ENCODE data around the gene AMELY.
"Not testable (repeated sequence)": the region's sequence is repeated elsewhere in the genome, so short reads cannot be mapped to it uniquely, and the experiment has no call there.

The AMELY gene, protein sequence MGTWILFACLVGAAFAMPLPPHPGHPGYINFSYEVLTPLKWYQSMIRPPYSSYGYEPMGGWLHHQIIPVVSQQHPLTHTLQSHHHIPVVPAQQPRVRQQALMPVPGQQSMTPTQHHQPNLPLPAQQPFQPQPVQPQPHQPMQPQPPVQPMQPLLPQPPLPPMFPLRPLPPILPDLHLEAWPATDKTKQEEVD

DNA sequence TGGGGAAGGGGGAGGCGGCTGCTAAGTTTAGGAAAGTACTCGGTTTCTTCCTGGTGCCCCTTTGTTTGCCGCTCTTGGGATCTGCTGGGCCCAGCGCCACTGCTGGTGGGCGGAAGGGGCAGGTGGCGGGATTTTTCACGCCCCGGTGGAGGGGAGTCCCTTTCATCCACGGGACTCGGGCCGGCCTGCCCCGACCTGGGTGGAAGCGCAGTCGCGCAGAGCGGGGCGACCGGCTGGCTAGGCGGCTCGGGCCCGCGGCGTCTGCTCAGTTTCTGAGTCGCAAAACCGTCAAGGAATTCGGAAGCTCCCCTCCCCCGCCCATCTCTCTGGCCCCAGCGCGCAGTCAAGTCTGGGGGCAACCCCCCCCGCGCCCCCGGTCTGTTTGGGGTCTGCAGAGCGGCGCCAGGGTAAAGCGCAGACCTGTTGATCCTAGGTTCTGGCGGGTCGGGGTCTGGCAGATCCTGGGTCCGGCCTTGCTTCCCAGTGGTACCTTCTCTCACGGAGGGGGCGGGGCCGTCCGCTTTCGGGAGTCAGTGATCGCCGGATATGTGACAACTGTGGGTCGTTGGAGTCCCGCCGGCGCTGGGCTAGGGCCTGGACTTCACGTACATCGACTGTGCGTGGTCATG is at the start of gene AMELY:
AMELY (minus strand) TSS at position 500 of the 629 bp plus-strand sequence. CDS start 39,144 bp downstream, outside the sequence.
- no peak for DNase-seq (ENCODE audit: low read depth, low spot score)

DNA sequence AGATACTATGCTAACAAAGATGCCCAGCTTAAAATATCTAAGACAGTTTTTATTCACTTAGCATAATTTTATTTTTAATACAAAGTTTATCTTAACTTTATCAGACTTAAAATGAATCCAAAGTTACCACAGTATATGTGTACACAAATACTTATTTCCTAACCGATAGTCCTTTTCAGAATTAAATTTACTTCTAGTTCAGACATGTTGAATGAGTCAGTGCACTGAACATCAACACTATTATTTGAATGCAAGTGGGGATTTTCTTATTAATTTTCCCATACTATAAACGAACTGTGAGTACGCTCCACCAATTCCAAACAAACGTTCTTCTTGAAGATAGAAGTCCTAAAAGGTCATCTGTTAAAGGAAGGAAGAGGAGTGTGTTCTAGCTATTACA is 38.4 kb upstream of the AMELY start:
- DNase-seq (ENCODE audit: low read depth, low spot score) = no peak

DNA sequence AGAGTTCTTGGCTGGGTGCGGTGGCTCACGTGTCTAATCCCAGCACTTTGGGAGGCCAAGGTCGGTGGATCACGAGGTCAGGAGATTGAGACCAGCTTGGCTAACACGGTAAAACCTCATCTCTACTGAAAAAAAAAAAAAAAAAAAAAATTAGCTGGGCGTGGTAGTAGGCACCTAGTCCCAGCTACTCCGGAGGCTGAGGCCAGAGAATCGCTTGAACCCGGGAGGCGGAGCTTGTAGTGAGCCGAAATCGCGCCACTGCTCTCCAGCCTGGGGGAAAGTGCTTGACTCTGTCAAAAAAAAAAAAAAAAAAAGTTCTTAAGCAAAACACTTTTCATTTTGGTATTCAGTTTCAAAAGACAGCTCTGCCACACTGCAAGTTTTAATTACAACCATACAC is 36.8 kb upstream of the AMELY start:
- no peak for DNase-seq (ENCODE audit: low read depth, low spot score)

DNA sequence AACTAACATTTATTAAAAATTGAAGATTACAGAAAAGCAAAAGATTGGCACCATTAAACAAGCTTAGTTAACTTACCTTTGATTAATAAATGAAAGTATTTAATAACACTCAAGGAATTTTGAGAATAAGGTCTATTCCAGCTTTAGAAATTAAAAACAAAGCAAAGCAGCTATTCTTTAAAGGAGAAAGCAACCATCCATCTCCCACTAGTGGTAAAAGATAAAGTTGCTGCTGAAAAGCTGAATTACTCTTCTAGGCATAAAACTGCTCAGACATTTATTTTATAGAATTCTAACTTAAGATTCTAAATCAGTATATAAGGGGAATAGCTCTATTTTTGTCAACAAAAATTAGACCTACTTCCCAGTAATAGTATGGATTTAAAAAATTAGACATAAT is 36.1 kb upstream of the AMELY start:
- DNase-seq (ENCODE audit: low read depth, low spot score) = no peak

DNA sequence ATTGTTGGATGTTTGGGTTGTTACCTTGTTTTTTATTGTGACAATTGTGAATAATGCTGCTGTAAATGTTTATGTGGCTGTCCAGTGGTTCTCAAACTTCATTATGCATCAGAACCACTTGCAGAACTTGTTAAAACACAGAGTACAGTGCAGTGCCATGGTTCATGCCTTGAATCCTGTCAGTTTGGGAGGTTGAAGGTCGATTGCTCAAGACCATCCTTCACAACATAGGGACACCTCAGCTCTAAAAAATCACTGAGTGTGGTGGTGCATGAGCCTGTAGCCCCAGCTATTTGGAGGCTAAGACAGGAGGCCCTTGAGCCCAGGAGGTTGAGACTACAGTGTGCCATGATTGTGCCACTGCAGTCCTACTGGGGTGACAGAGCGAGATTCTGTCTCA is 23.9 kb upstream of the AMELY start:
- DNase-seq (ENCODE audit: low read depth, low spot score) = no peak

DNA sequence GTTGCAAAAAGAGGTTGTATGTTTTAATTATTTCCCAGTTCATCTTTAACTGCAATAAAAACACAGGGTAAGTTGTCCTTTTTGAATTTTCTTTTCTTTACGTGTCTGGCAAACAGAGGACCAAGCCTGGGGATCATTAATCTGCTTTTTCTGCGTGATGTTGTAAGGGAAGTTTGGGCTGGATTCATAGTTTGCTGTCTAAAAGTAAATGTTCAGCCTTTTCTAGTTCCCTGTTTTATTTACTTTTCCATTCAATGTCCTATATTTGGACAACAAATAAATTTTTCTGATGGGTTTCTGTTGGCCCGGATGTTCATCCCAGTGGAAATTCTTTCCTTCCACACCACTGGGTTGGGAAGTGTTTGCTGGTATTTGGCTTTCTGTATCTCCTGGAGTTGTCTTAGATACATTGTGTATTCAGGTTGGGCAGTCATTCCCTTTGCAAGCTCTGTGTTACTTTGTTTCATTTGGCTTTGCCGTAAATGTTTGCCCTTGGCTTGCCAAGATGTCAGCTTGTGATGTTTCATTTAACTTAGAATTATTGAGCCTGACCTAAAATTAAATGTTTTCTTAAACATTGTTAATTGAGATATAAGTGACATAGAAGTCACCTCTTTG is 20.3 kb upstream of the AMELY start:
- DNase-seq (ENCODE audit: low read depth, low spot score) = no peak

DNA sequence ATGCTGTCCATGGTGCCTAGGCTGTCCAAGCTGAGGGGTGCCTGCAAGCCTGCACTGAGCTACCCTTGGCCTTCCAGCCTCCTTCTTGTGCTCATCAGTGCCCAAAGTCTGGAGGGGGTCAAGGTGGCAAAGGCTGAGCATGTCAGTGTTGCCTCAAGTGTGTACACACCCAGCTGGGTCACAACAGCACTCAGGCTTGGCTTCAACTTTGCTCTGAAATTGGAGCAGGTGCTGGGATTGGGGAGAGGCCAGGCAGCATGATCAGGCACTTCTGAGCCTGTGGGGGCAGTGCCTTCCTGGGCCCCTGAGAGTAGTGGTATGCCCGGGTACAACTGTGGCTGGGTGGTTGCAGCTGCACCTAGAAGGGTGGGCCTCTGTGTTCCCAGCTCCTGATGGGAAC is 17.7 kb upstream of the AMELY start:
- no peak for DNase-seq (ENCODE audit: low read depth, low spot score)

DNA sequence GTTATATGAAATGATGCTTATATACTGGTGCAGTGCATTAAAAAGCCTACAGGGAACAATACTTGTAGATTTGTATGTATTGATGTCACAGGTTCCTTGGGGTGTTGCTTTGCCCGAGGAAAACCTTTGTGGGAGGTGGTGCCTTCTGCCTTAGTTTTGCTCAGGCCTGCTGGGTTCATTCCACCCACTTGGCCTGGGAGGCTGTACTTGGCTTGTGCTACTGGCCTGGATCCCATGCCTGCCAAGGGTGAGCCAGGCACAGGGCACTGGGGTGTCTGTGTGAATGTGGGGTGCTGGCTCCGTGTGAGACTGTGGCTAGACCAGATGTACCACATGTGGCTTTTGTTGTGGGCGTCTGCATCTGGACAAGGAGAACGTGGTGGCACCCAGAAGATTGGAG is 16.7 kb upstream of the AMELY start:
- no peak for DNase-seq (ENCODE audit: low read depth, low spot score)

DNA sequence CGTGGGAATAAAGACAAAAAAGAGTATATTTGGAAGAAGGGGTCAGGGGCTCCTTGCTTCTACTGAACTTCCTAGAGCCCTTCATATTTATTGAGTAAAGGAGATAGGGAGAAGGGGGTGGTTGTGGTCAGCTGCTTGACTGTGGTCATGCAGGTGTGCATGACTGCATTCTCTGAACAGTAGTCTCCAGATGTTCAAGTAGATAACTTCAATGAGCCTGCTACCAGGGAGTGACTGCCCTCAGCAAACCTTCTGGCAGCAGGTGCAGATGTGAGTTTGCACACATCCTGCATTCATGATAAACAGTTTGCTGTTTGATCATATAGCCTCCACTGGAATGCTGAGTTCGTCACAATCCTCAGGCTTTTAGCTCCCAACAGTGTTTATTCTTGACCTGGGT is 9.5 kb upstream of the AMELY start:
- DNase-seq (ENCODE audit: low read depth, low spot score) = no peak

DNA sequence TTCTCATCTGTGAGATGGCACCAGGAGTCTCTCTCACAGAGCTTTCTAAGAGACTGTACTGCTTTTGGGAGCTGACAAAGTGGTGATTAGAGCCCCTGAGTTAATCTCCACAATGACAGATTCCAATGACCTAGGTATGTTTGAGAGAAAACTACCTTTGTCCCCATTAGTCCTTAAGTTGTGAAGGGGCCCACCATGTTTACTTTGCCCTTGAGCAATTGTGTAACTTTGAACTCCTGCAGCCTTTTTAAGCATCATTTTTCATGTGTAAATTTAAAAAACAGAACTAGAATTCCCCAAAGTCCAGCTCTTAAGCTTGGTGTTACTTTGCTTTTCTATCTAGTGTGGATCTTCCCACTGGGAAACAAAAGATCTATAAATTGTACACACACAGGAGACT is 1.8 kb upstream of the AMELY start:
- no peak for DNase-seq (ENCODE audit: low read depth, low spot score)

DNA sequence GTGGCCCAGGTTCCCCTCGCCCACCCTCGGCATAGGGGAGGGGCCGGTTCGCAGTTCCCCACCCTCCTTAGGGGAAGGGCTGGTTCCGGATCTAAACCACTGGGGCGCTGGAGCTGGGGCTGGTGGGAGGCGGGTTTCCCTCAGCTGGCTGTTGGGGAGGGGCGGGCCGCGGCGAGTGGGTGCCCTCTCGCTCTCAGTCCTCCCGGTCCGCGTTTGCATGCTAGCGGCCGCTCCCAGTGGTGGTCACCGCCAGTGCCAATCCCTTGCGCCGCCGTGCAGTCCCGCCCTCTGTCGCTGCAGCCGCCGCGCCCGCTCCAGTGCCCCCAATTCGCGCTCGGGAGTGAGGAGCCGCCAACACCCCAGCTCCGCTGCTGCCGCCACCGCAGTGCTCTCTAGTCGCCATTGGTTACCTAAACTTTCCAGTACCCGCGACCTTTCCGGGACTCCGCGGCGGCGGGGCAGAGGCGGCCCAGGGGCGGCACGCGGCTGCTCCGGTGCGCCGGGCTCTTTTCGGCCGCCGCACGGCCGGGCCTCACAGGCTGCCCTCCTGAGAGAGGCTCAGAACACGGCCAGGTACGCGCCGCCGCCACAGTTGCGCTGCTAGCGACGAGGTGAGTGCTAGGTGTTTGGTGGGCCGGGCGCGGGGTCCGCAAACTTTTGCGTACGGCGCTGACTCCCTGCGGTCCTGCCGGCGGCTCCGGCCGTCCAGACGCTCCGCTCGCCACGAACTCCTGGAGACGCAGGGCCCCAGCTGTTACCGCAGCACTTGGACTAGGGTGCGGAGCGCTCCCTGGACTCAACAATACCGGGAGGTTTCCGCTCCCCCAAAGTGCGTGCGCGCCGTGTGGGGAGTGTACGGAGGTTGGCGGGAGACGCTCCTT is 940 bp downstream of the AMELY start, which contains the start of gene TBL1Y:
TBL1Y (plus strand) TSS at position 326 of the 881 bp plus-strand sequence. CDS start 114,388 bp downstream, outside the sequence.
- DNase-seq (ENCODE audit: low read depth, low spot score) = no peak

DNA sequence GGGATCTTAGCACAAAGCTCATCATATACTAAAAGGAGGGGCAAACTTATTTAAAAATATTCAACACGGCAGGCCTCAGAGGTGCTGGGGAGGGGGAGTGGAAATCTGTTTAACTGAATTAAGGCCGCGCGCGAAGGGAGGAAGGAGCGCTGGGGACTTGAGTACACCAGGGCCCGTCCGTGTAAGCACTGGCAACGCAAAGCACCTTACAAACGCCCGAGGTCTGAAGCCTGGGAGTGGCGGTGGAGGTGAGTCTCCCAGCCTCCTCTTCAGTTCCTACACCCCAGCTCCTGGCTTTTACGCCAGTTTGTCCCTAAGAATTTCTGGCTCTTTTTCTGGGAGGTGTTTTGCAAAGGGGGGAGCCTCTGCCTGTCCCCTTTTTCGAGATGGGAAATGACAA is 1.7 kb downstream of the AMELY start:
- DNase-seq (ENCODE audit: low read depth, low spot score) = no peak

DNA sequence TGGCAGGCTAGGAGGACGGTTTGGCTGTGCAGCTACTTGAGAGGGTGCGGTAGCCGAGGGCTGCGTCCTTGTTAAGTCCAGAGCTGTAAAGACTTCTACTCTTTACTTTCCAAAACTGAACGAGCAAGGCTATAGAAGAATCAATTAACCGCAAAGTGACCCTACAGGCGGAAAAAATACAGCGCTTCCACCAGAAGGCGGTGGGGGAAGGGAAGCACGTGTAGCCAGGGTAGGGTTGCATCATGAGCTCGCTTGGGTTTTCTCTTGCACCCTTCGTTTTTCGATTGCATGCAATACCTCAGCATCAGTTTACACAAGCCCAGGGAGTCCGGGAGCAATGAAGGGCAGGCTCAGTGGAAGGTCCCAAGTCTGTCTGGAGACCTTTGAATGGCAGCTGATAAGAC is 2.4 kb downstream of the AMELY start:
- no peak for DNase-seq (ENCODE audit: low read depth, low spot score)

DNA sequence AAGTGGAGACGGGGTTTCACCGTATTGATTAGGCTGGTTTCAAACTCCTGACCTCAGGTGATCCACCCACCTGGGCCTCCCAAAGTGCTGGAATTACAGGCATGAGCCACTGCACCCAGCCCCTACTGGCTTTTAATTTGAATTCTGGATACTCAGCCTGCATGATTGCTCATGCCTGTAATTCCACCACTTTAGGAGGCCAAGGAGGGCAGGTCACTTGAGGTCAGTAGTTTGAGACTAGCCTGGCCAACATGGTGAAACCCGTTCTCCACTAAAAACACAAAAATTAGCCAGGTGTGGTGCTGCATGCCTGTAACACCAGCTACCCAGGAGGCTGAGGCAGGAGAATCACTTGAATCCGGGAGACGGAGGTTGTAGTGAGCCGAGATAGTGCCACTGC is 3.5 kb downstream of the AMELY start:
- not testable (repeated sequence) for DNase-seq (ENCODE audit: low read depth, low spot score)

DNA sequence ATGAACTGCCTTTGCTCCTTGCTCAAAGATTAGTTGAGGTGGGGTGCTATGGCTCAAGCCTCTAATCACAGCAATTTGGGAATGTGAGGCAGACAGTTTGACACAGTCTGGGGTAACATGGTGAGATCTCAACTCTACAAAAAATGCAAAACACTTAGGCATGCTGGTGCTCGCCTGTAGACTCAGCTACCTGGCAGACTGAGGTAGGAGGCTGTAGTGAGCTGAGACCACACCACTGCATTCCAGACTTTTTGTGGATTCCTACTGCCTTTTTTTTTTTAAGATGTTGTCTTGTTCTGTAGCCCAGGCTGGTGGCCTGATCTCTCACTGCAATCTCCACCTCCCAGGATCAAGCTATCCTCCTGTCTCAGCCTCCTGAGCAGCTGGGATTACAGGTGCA is 4.0 kb downstream of the AMELY start:
- no peak for DNase-seq (ENCODE audit: low read depth, low spot score)

DNA sequence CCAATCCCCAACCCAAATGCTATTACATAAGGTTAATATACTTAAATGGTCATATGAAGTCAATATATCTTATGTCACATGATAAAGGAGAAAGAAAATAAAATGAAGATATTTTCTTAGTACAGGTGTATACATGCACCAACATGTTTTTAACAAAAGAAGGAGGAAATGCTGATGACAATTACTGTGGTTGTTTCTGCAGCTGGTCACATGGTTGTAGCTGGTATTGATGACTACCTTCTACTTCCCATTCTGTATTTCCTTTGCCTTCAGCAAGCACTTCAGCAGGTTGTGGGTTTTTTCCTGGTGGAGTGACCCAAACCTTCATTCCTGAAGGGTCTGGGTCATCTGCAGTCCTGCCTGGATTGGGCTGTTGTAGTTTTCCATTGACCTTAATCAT is 9.4 kb downstream of the AMELY start:
- not testable (repeated sequence) for DNase-seq (ENCODE audit: low read depth, low spot score)

DNA sequence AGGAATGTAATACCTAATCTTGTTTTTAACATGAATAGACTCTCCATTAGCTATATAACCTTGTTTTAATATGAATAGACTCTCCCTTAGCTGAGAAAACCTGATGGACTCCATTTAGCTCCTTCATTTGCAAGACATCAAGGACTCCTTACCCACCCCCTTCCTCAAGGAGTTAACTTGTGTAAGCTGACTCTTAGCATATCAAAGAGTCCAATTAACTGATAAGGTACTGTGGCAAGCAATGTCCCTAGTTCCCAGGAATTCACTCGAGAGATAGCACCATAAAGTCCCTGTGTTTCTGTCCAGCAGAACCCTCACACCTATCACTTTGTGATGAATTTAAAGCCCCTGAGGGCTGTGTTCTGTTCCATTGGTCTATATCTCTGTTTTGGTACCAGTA is 16.3 kb downstream of the AMELY start:
- DNase-seq (ENCODE audit: low read depth, low spot score) = no peak

DNA sequence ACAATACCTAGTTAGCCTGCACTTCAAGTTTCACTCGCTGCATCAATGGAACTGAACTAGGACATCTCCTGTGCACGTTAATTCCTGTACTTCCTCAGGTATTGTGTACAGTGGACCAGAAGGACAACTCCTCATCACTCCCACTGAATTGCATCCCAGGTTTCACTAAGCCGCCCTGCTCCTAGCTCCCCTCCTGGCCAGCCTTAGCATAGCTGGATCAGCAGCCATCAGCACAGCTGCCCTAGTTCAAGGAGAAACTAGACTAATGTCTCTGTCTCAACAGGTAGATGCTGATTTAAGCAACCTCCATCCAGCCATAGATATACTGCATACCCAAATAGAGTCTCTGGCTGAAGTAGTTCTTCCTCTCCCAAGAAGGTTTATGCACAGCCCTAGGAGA is 17.1 kb downstream of the AMELY start:
- DNase-seq (ENCODE audit: low read depth, low spot score) = no peak

DNA sequence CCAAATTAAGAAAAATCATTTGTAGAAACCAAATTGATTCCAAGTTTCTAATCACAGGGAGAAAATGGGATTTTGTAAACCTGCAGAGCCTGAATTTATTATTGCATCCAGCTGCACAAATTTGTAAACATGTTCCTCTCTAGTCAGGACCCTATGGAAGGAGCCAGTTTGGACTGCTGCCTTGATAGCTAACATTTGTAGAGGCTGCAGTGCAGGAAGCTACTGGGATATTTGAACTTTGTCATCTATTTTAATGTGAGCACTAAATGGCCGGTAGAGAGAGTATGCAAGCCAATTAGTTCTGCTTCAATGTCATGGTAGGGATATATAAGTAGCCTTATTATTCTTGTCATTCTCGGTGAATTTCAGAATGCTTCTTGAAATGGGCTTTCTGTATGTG is 62.2 kb downstream of the AMELY start:
- no peak for DNase-seq (ENCODE audit: low read depth, low spot score)

DNA sequence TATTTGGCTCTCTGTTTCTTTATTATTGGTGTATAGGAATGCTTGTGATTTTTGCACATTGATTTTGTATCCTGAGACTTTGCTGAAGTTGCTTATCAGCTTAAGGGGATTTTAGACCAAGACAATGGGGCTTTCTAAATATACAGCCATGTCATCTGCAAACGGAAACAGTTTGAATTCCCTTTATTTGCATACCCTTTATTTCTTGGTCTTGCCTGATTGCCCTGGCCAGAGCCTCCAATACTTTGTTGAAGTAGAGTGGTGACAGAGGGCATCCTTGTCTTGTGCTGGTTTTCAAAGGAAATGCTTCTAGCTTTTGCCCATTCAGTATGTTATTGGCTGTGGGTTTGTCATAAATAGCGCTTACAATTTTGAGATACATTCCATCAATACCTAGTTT is 68.9 kb downstream of the AMELY start:
- not testable (repeated sequence) for DNase-seq (ENCODE audit: low read depth, low spot score)
